MM.1S (cell line): Measurements from ENCODE around the gene KCNS3.
A peak's percentile ranks its signal among the peaks of the same experiment; 100 is the strongest.

Experiments used
- DNase-seq: peaks from one replicate; pipeline ENCODE4 v3.0.0-alpha.2; 2015
- H2AFZ ChIP-seq: fragments of 300-600 bp; sonication (generic); 2 replicates; pipeline ENCODE4 v1.6.0; 2016; ENCODE audit warnings: antibody characterized with exemption, low read length
- H3F3A ChIP-seq: fragments of 300-600 bp; sonication (generic); 2 replicates; pipeline ENCODE4 v1.6.1; 2016; ENCODE audit warnings: mild to moderate bottlenecking, antibody characterized with exemption, low read length, moderate library complexity, mixed read lengths; ENCODE audit not compliant: insufficient read depth
- H3K27ac ChIP-seq: fragments of 300-600 bp; sonication (generic); 2 replicates; pipeline ENCODE4 v1.5.1; 2016; ENCODE audit warnings: mild to moderate bottlenecking, low read length
- H3K27me3 ChIP-seq: fragments of 300-600 bp; sonication (generic); replicated peaks from 2 replicates; pipeline ENCODE4 v1.6.0; 2016; ENCODE audit warnings: low read length; ENCODE audit not compliant: insufficient read depth
- H3K36me3 ChIP-seq: fragments of 300-600 bp; sonication (generic); replicated peaks from 2 replicates; pipeline ENCODE4 v1.6.1; 2016; ENCODE audit warnings: mild to moderate bottlenecking, low read length, mixed read lengths; ENCODE audit not compliant: insufficient read depth
- H3K4me1 ChIP-seq: fragments of 300-600 bp; sonication (generic); 2 replicates; pipeline ENCODE4 v1.6.1; 2016; ENCODE audit warnings: low read length, mixed read lengths
- H3K4me2 ChIP-seq: fragments of 300-600 bp; sonication (generic); 2 replicates; pipeline ENCODE4 v1.6.0; 2016; ENCODE audit warnings: low read depth, low read length
- H3K4me3 ChIP-seq: fragments of 300-600 bp; sonication (generic); 2 replicates; pipeline ENCODE4 v1.5.1; 2016; ENCODE audit warnings: low read length, mixed read lengths
- H3K79me2 ChIP-seq: fragments of 300-600 bp; sonication (generic); 2 replicates; pipeline ENCODE4 v1.6.1; 2016; ENCODE audit warnings: mixed run types, low read length, mixed read lengths
- H3K9ac ChIP-seq: fragments of 300-600 bp; sonication (generic); 2 replicates; pipeline ENCODE4 v1.6.1; 2016; ENCODE audit warnings: low read length, mixed read lengths
- H3K9me2 ChIP-seq: fragments of 300-600 bp; sonication (generic); replicated peaks from 2 replicates; pipeline ENCODE4 v1.6.1; 2016; ENCODE audit warnings: mild to moderate bottlenecking, low read length, mixed read lengths; ENCODE audit not compliant: insufficient read depth
- H3K9me3 ChIP-seq: fragments of 300-600 bp; sonication (generic); replicated peaks from 2 replicates; pipeline ENCODE4 v1.6.1; 2016; ENCODE audit warnings: mild to moderate bottlenecking, low read length, mixed read lengths; ENCODE audit not compliant: insufficient read depth
- H4K20me1 ChIP-seq: fragments of 300-600 bp; sonication (generic); 2 replicates; pipeline ENCODE4 v1.6.1; 2016; ENCODE audit warnings: mild to moderate bottlenecking, low read length, moderate library complexity, mixed read lengths; ENCODE audit not compliant: insufficient read depth
- EZH2 ChIP-seq: fragments of 300-600 bp; sonication (generic); optimal IDR thresholded peaks from 2 replicates; pipeline ENCODE3; 2017; ENCODE audit warnings: low read depth, mild to moderate bottlenecking, antibody characterized with exemption, low read length, mixed read lengths
- EZH2phosphoT487 ChIP-seq: fragments of 300-600 bp; sonication (generic); IDR thresholded peaks from 2 replicates; pipeline ENCODE4 v1.6.1; 2018; ENCODE audit warnings: antibody characterized with exemption, low read length
- TF ChIP-seq, protein P1 (sequence below): fragments of 300-600 bp; sonication (generic); IDR thresholded peaks from 2 replicates; pipeline ENCODE4 v1.5.1; 2016; ENCODE audit warnings: antibody characterized with exemption, low read length, mixed read lengths

The KCNS3 gene

GRCh38 chr2:17972991-17973390 lies 94.5 kb downstream of the KCNS3 start:
- H3K9ac ChIP-seq = no peak overlapping the region
- H3K9me2 ChIP-seq = no peaks in the 10 kb centered on the region
- no peaks in the 10 kb centered on the region for H3K27me3 ChIP-seq
- H3K4me3 ChIP-seq = no peak overlapping the region
- no peaks in the 10 kb centered on the region for H4K20me1 ChIP-seq
- DNase-seq = no peak
- no peak overlapping the region for H3K27ac ChIP-seq
- H3K9me3 ChIP-seq = no peaks in the 10 kb centered on the region
- H3K4me2 ChIP-seq = no peak overlapping the region
- H2AFZ ChIP-seq = no peak overlapping the region
- TF ChIP-seq EZH2 = no peak
- TF ChIP-seq, protein P1, sequence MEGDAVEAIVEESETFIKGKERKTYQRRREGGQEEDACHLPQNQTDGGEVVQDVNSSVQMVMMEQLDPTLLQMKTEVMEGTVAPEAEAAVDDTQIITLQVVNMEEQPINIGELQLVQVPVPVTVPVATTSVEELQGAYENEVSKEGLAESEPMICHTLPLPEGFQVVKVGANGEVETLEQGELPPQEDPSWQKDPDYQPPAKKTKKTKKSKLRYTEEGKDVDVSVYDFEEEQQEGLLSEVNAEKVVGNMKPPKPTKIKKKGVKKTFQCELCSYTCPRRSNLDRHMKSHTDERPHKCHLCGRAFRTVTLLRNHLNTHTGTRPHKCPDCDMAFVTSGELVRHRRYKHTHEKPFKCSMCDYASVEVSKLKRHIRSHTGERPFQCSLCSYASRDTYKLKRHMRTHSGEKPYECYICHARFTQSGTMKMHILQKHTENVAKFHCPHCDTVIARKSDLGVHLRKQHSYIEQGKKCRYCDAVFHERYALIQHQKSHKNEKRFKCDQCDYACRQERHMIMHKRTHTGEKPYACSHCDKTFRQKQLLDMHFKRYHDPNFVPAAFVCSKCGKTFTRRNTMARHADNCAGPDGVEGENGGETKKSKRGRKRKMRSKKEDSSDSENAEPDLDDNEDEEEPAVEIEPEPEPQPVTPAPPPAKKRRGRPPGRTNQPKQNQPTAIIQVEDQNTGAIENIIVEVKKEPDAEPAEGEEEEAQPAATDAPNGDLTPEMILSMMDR = no peak
- no peak for TF ChIP-seq EZH2phosphoT487
- no peaks in the 10 kb centered on the region for H3F3A ChIP-seq
- no peaks in the 10 kb centered on the region for H3K36me3 ChIP-seq
- H3K79me2 ChIP-seq = no peaks in the 10 kb centered on the region
- H3K4me1 ChIP-seq = peaks cover 19% of the 10 kb centered on the region

- Histone ChIP-seq H3K27me3 (no peaks in the 10 kb centered on the region), H3K79me2 (no peaks in the 10 kb centered on the region), H3K4me1 (peaks cover 19% of the 10 kb centered on the region), H3K4me2 (no peak overlapping the region), H3F3A (no peaks in the 10 kb centered on the region), H3K36me3 (no peaks in the 10 kb centered on the region), H4K20me1 (no peaks in the 10 kb centered on the region), H3K27ac (no peak overlapping the region), H3K4me3 (no peak overlapping the region), H3K9me3 (no peaks in the 10 kb centered on the region), H3K9me2 (no peaks in the 10 kb centered on the region), H2AFZ (no peak overlapping the region), H3K9ac (no peak overlapping the region)
- TF ChIP-seq EZH2phosphoT487 = no peak
- no peak for DNase-seq
These were observed 96.9 kb downstream of the KCNS3 start for GRCh38 chr2:17975401-17975800.

DNA sequence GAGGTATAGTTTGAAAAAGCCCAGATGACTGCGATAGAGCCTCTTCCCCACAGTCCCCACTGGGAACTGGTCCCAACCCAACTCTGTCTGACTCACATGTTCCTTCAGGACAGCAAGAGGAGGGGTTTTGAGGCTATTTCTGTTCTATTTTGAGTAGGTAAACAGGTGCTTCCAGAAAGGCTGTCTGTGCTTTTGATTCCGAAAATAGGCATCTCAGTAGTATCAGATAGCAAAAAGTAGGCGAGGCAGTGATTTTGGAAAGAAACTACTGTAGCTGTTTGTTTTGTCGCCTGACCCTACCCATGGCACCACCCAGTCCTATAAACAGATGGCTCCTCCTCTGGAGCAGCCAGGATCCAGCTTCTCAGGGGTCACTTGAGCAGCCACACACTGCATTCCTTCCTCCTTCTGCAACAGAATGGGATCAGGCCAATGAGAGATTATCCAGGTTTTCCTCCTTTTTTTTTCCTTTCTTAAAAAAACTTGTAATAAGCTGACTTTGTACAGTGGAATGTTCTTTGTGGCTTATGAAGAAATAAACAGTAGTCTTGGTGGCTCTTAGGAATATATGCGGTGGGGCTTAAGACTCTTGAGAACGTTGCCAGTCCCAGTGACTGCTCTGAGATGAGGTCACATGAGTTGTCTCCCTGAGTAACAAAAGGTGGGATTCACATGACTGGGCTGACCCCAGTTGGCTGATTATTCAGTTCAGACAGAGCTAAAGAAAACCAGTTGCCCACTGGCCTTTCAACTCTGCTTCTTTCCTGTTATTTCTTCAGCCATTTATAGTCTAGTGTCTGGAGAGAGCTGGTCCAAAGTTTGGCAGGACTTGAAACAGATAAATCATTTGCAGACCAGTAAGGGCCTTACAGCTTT lies 98.6 kb downstream of the KCNS3 start:
- H3K9ac ChIP-seq = no peak overlapping the region

More for the DNA sequence above, 98.6 kb downstream of the KCNS3 start:
- Histone ChIP-seq H3K27me3 (no peaks in the 10 kb centered on the region), H3K9me2 (no peaks in the 10 kb centered on the region), H3K27ac (no peak overlapping the region), H3K4me2 (peak overlapping the region; percentile 1), H3K9me3 (no peaks in the 10 kb centered on the region), H2AFZ (no peak overlapping the region; the same call in 1 of the 2 replicates), H3K4me1 (peaks cover 19% of the 10 kb centered on the region), H4K20me1 (no peaks in the 10 kb centered on the region), H3K79me2 (no peaks in the 10 kb centered on the region), H3K4me3 (no peak overlapping the region), H3F3A (no peaks in the 10 kb centered on the region), H3K36me3 (no peaks in the 10 kb centered on the region)
- TF ChIP-seq EZH2phosphoT487 (no peak), EZH2 (no peak)
- TF ChIP-seq, protein P1 = no peak
- DNase-seq = no peak
